ENCODE data around the gene GPI.

DNA sequence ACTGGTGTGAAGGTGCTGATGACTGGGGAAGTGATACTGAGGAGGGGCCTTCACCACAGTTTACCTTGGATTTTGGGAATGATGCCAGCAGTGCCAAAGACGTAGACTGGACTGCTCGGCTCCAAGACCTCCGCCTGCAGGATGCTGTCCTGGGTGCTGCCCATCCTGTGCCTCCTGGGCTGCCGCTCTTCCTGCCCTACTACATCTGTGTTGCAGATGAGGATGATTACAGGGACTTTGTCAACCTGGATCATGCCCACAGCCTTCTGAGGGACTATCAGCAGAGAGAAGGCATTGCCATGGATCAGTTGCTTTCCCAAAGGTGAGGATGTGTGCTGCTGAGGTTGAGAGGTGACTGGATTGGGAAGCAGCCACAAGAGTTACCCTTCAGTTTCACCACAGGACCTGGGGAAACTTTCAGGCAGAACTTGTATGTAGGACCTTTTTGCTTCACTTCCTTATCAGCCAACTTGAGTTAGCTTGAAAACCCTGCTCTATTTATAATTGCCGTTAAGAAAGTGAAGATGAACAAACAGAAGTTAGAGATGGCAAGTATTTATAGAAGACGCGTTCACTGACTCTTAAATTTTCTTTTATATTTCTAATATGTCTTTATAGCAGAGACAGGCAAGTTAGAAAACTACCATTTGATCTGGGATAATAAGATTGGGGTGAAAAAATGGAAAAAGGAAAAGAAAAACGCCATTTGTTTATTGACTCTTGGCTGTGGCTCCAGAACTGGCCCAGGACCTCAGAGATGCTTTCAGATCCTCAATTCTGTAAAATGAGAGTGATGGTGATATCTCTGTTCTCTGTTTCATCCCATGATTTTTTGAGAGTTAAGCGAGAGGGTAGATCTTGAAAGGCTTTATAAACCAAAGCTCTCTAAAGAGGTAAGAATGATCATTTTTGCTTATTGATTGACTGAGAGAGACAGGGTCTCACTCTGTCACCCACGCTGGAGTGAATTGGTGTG, 44.5 kb downstream of the GPI start:
- TF ChIP-seq, protein P1, sequence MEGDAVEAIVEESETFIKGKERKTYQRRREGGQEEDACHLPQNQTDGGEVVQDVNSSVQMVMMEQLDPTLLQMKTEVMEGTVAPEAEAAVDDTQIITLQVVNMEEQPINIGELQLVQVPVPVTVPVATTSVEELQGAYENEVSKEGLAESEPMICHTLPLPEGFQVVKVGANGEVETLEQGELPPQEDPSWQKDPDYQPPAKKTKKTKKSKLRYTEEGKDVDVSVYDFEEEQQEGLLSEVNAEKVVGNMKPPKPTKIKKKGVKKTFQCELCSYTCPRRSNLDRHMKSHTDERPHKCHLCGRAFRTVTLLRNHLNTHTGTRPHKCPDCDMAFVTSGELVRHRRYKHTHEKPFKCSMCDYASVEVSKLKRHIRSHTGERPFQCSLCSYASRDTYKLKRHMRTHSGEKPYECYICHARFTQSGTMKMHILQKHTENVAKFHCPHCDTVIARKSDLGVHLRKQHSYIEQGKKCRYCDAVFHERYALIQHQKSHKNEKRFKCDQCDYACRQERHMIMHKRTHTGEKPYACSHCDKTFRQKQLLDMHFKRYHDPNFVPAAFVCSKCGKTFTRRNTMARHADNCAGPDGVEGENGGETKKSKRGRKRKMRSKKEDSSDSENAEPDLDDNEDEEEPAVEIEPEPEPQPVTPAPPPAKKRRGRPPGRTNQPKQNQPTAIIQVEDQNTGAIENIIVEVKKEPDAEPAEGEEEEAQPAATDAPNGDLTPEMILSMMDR (IDR thresholded peaks at IDR 0.05) = no peak
- TF ChIP-seq POLR2A (IDR thresholded peaks at IDR 0.05) (no peak), POLR2AphosphoS5 (IDR thresholded peaks at IDR 0.05) (no peak)
